DMS114 treated with DMSO at 0.1 percent for 48 hours (cell line): ENCODE data around the gene RRP1.

Experiments used
- DNase-seq: peaks from one replicate; lab custom pipeline; 2025; ENCODE audit not compliant: unreplicated experiment; lab: John Stamatoyannopoulos, UW

Gene RRP1

GRCh38 chr21:43775190-43775589, 14.2 kb upstream of the RRP1 start:
- no peak for DNase-seq

GRCh38 chr21:43775795-43776430, 13.5 kb upstream of the RRP1 start, which contains the start of gene CSTB:
CSTB (minus strand) TSS chr21:43776308; CDS start chr21:43776269, 39 bp downstream.
- DNase-seq: no peak

GRCh38 chr21:43777953-43778352, 11.4 kb upstream of the RRP1 start:
- no peak for DNase-seq

- no peak for DNase-seq
Observed at GRCh38 chr21:43778469-43779335, 10.7 kb upstream of the RRP1 start.

GRCh38 chr21:43779660-43780059, 9.7 kb upstream of the RRP1 start:
- DNase-seq: no peak

GRCh38 chr21:43781846-43782245, 7.5 kb upstream of the RRP1 start:
- no peak for DNase-seq

- DNase-seq: no peak
Observed at GRCh38 chr21:43782431-43783097, 6.8 kb upstream of the RRP1 start.

GRCh38 chr21:43783098-43783700, 6.2 kb upstream of the RRP1 start:
- DNase-seq: no peak

GRCh38 chr21:43785134-43785533, 4.2 kb upstream of the RRP1 start:
- DNase-seq: no peak

- DNase-seq: no peak
Observed at GRCh38 chr21:43786300-43786806, 3.0 kb upstream of the RRP1 start.

GRCh38 chr21:43786807-43787440, 2.5 kb upstream of the RRP1 start:
- DNase-seq: no peak

- DNase-seq: no peak
Observed at GRCh38 chr21:43790010-43790524, 690 bp downstream of the RRP1 start.

GRCh38 chr21:43792406-43792805, 3.0 kb downstream of the RRP1 start:
- no peak for DNase-seq

- DNase-seq: no peak
Observed at GRCh38 chr21:43793243-43793642, 3.9 kb downstream of the RRP1 start.

- DNase-seq: no peak
Observed at GRCh38 chr21:43794311-43794710, 4.9 kb downstream of the RRP1 start.

- no peak for DNase-seq
Observed at GRCh38 chr21:43794857-43795256, 5.5 kb downstream of the RRP1 start.

GRCh38 chr21:43797415-43797814, 8.0 kb downstream of the RRP1 start:
- DNase-seq: no peak

GRCh38 chr21:43797925-43798715, 8.7 kb downstream of the RRP1 start:
- no peak for DNase-seq

- no peak for DNase-seq
Observed at GRCh38 chr21:43799301-43799840, 10.0 kb downstream of the RRP1 start.
